ENCODE measurements around the gene CMSS1.

DNA sequence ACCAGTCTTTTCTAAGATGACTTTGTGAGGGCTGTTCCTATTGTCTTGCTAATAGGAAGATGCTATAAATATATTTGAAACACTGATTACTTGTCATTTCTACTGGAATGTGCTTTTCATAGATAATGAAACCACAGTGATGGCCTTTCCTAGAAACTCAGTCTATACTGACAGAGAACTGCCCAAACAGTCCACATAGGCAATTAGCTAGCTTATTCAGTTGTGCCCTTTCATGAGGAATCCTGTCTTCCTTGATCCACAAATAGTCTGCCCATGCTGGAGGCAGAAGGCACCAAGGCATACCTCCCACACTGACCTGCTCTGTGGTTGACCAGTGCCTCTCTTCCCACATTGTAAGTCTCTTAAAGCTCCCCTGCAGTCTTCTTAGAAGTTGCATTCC, 135.9 kb downstream of the CMSS1 start:
- TF ChIP-seq POLR2AphosphoS5 (IDR thresholded peaks at IDR 0.05; ENCODE audit: low read depth) (no peak), CTCF (IDR thresholded peaks at IDR 0.05; ENCODE audit: insufficient read depth, low read length) (no peak)
